Activated naive CD4-positive, alpha-beta T cell treated with anti-CD3 and anti-CD28 coated beads for 36 hours (primary cell): ENCODE results near the gene SOX5. TPM values are rescaled to one million over a fixed set of nuclear protein-coding genes. Genes with fewer than 3 reads are reported as not detected.
"Not testable (repeated sequence)": the region's sequence is repeated elsewhere in the genome, so short reads cannot be mapped to it uniquely, and the experiment has no call there.

ENCODE experiments used
- CTCF ChIA-PET: fragments of 350-600 bp; sonication (Branson Sonifier 250); formaldehyde crosslinking; loops from one replicate; lab custom pipeline; 2021; ENCODE audit warnings: antibody characterized with exemption; lab: Charles Lee
- DNase-seq: peaks from one replicate; pipeline ENCODE4 v3.0.0-alpha.2; 2020
- H3K27ac Mint-ChIP-seq: one replicate; pipeline ENCODE4 v1.8.0; 2021; ENCODE audit warnings: mild to moderate bottlenecking, mixed read lengths
- H3K27me3 Mint-ChIP-seq: one replicate; pipeline ENCODE4 v1.8.0; 2021; ENCODE audit warnings: low read depth, mixed read lengths
- H3K36me3 Mint-ChIP-seq: one replicate; pipeline ENCODE4 v1.8.0; 2021; ENCODE audit warnings: low read depth, mixed read lengths
- H3K4me1 Mint-ChIP-seq: one replicate; pipeline ENCODE4 v1.8.0; 2021; ENCODE audit warnings: low read depth, mixed read lengths
- H3K4me3 Mint-ChIP-seq: one replicate; pipeline ENCODE4 v1.8.0; 2021; ENCODE audit warnings: mild to moderate bottlenecking, moderate library complexity, mixed read lengths
- H3K9me3 Mint-ChIP-seq: one replicate; pipeline ENCODE4 v1.8.0; 2021; ENCODE audit warnings: mixed read lengths
- intact Hi-C: fragments of 100-400 bp; cut with micrococcal nuclease; formaldehyde crosslinking; loops from one replicate; pipeline ENCODE4 v1.15.1; 2023
- total RNA-seq, 2 experiments: library from RNA; stranded (reverse); gene quantifications; one replicate each; pipeline ENCODE4 v1.2.3, GENCODE V29; 2021

The SOX5 gene
- total RNA-seq, 2 experiments from 2014 or later: 0.41 TPM; not detected in 1

- no peaks in the 10 kb centered on the region for H3K36me3 Mint-ChIP-seq
- no peak for DNase-seq
- no peaks in the 10 kb centered on the region for H3K27me3 Mint-ChIP-seq
- H3K4me1 Mint-ChIP-seq: no peaks in the 10 kb centered on the region
- CTCF ChIA-PET: no interaction called here
- no peak overlapping the region for H3K4me3 Mint-ChIP-seq
- intact Hi-C loops: no loop called here
- no peaks in the 10 kb centered on the region for H3K9me3 Mint-ChIP-seq
- no peak overlapping the region for H3K27ac Mint-ChIP-seq
Measured at GRCh38 chr12:23729359-23729758, 220.1 kb downstream of the SOX5 start.

- Mint-ChIP-seq H3K9me3 (no peaks in the 10 kb centered on the region), H3K4me3 (no peak overlapping the region), H3K4me1 (no peaks in the 10 kb centered on the region), H3K27ac (no peak overlapping the region), H3K27me3 (no peaks in the 10 kb centered on the region), H3K36me3 (no peaks in the 10 kb centered on the region)
- intact Hi-C loops: no loop called here
- CTCF ChIA-PET: no interaction called here
- no peak for DNase-seq
Measured at GRCh38 chr12:23726646-23727045, 222.8 kb downstream of the SOX5 start.

- DNase-seq: no peak
- H3K4me1 Mint-ChIP-seq: no peaks in the 10 kb centered on the region
- no peaks in the 10 kb centered on the region for H3K9me3 Mint-ChIP-seq
- intact Hi-C loops: no loop called here
- H3K27me3 Mint-ChIP-seq: no peaks in the 10 kb centered on the region
- H3K36me3 Mint-ChIP-seq: no peaks in the 10 kb centered on the region
- CTCF ChIA-PET: no interaction called here
- H3K4me3 Mint-ChIP-seq: no peak overlapping the region
- H3K27ac Mint-ChIP-seq: no peak overlapping the region
Measured at GRCh38 chr12:23722655-23723054, 226.8 kb downstream of the SOX5 start.

GRCh38 chr12:23721268-23721667, 228.2 kb downstream of the SOX5 start:
- Mint-ChIP-seq H3K27me3 (no peaks in the 10 kb centered on the region), H3K9me3 (no peaks in the 10 kb centered on the region), H3K4me1 (no peaks in the 10 kb centered on the region), H3K27ac (no peak overlapping the region), H3K4me3 (no peak overlapping the region), H3K36me3 (no peaks in the 10 kb centered on the region)
- no peak for DNase-seq
- intact Hi-C loops: no loop called here
- CTCF ChIA-PET: no interaction called here

- no peak overlapping the region for H3K27ac Mint-ChIP-seq
- intact Hi-C loops: no loop called here
- no peaks in the 10 kb centered on the region for H3K27me3 Mint-ChIP-seq
- H3K4me1 Mint-ChIP-seq: no peaks in the 10 kb centered on the region
- CTCF ChIA-PET: no interaction called here
- DNase-seq: no peak
- H3K4me3 Mint-ChIP-seq: no peak overlapping the region
- no peaks in the 10 kb centered on the region for H3K36me3 Mint-ChIP-seq
- H3K9me3 Mint-ChIP-seq: no peaks in the 10 kb centered on the region
Measured at GRCh38 chr12:23719493-23719892, 230.0 kb downstream of the SOX5 start.

GRCh38 chr12:23710361-23710760, 239.1 kb downstream of the SOX5 start:
- CTCF ChIA-PET, DNase-seq: not testable (repeated sequence)

GRCh38 chr12:23708185-23708837, 241.2 kb downstream of the SOX5 start:
- intact Hi-C loops: no loop called here
- Mint-ChIP-seq H3K27me3 (no peaks in the 10 kb centered on the region), H3K4me1 (no peaks in the 10 kb centered on the region), H3K27ac (no peak overlapping the region), H3K9me3 (peaks cover 1% of the 10 kb centered on the region), H3K36me3 (no peaks in the 10 kb centered on the region), H3K4me3 (no peak overlapping the region)
- CTCF ChIA-PET: no interaction called here
- DNase-seq: no peak

More at GRCh38 chr12:23710361-23710760, 239.1 kb downstream of the SOX5 start:
- H3K4me3 Mint-ChIP-seq, H3K9me3 Mint-ChIP-seq, H3K36me3 Mint-ChIP-seq, intact Hi-C loops, H3K4me1 Mint-ChIP-seq, H3K27me3 Mint-ChIP-seq, H3K27ac Mint-ChIP-seq: not testable (repeated sequence)

GRCh38 chr12:23707270-23707669, 242.2 kb downstream of the SOX5 start:
- CTCF ChIA-PET: no interaction called here
- no peak overlapping the region for H3K4me3 Mint-ChIP-seq
- intact Hi-C loops: no loop called here
- H3K9me3 Mint-ChIP-seq: peaks cover 1% of the 10 kb centered on the region
- DNase-seq: no peak
- H3K27ac Mint-ChIP-seq: no peak overlapping the region
- H3K4me1 Mint-ChIP-seq: no peaks in the 10 kb centered on the region
- no peaks in the 10 kb centered on the region for H3K36me3 Mint-ChIP-seq
- no peaks in the 10 kb centered on the region for H3K27me3 Mint-ChIP-seq

- Mint-ChIP-seq H3K27ac (no peak overlapping the region), H3K4me1 (no peaks in the 10 kb centered on the region), H3K9me3 (peaks cover 1% of the 10 kb centered on the region), H3K27me3 (no peaks in the 10 kb centered on the region), H3K4me3 (no peak overlapping the region), H3K36me3 (no peaks in the 10 kb centered on the region)
- DNase-seq: no peak
- intact Hi-C loops: no loop called here
- CTCF ChIA-PET: interaction anchor here (0.6 kb wide), 1 partner anchor 171 kb away, joined by 3 read pairs; no protein-coding TSS in a partner anchor
Measured at GRCh38 chr12:23704992-23705943, 244.2 kb downstream of the SOX5 start.

GRCh38 chr12:23703051-23703450, 246.4 kb downstream of the SOX5 start:
- H3K27me3 Mint-ChIP-seq: no peaks in the 10 kb centered on the region
- DNase-seq: no peak
- H3K36me3 Mint-ChIP-seq: no peaks in the 10 kb centered on the region
- H3K4me1 Mint-ChIP-seq: no peaks in the 10 kb centered on the region
- CTCF ChIA-PET: no interaction called here
- peaks cover 1% of the 10 kb centered on the region for H3K9me3 Mint-ChIP-seq
- no peak overlapping the region for H3K27ac Mint-ChIP-seq
- intact Hi-C loops: no loop called here
- no peak overlapping the region for H3K4me3 Mint-ChIP-seq

GRCh38 chr12:23699031-23699430, 250.4 kb downstream of the SOX5 start:
- intact Hi-C loops: no loop called here
- no peak overlapping the region for H3K4me3 Mint-ChIP-seq
- CTCF ChIA-PET: interaction anchor here (0.7 kb wide), 1 partner anchor 15 kb away, joined by 3 read pairs; no protein-coding TSS in a partner anchor
- peaks cover 2% of the 10 kb centered on the region for H3K9me3 Mint-ChIP-seq
- no peaks in the 10 kb centered on the region for H3K27me3 Mint-ChIP-seq
- H3K4me1 Mint-ChIP-seq: no peaks in the 10 kb centered on the region
- DNase-seq: no peak
- H3K27ac Mint-ChIP-seq: no peak overlapping the region
- no peaks in the 10 kb centered on the region for H3K36me3 Mint-ChIP-seq

- Mint-ChIP-seq H3K4me1 (no peaks in the 10 kb centered on the region), H3K27me3 (no peaks in the 10 kb centered on the region), H3K4me3 (no peak overlapping the region), H3K9me3 (peaks cover 1% of the 10 kb centered on the region), H3K36me3 (no peaks in the 10 kb centered on the region), H3K27ac (no peak overlapping the region)
- intact Hi-C loops: no loop called here
- no peak for DNase-seq
- CTCF ChIA-PET: no interaction called here
Measured at GRCh38 chr12:23694920-23695319, 254.6 kb downstream of the SOX5 start.

GRCh38 chr12:23694307-23694706, 255.2 kb downstream of the SOX5 start:
- CTCF ChIA-PET: no interaction called here
- Mint-ChIP-seq H3K9me3 (peaks cover 1% of the 10 kb centered on the region), H3K27me3 (no peaks in the 10 kb centered on the region), H3K4me1 (no peaks in the 10 kb centered on the region), H3K27ac (no peak overlapping the region), H3K36me3 (no peaks in the 10 kb centered on the region), H3K4me3 (no peak overlapping the region)
- no peak for DNase-seq
- intact Hi-C loops: no loop called here
